Cerebellar nuclear complex (tissue), 1 donor: ENCODE data around the gene CHN1.

Source experiments
- DNase-seq, 2 experiments: peaks; one replicate each; lab custom pipeline; 2025; lab: John Stamatoyannopoulos, UW

The CHN1 gene

GRCh38 chr2:175010848-175011254 is 5.7 kb upstream of the CHN1 start:
- DNase-seq: no peak

- no peak for DNase-seq
Observed at GRCh38 chr2:175009917-175010621, 4.9 kb upstream of the CHN1 start.

GRCh38 chr2:175008801-175009495 is 3.8 kb upstream of the CHN1 start:
- no peak for DNase-seq

- DNase-seq: no peak
Observed at GRCh38 chr2:175008009-175008408, 2.8 kb upstream of the CHN1 start.

GRCh38 chr2:175007510-175007909 is 2.3 kb upstream of the CHN1 start:
- no peak for DNase-seq

- DNase-seq: no peak
Observed at GRCh38 chr2:175006281-175006680, 1.1 kb upstream of the CHN1 start.

- no peak for DNase-seq
Observed at GRCh38 chr2:175005733-175006264, 618 bp upstream of the CHN1 start.

- no peak for DNase-seq
Observed at GRCh38 chr2:175004730-175004979, 526 bp downstream of the CHN1 start.

GRCh38 chr2:175003875-175004729 is 1.1 kb downstream of the CHN1 start:
- DNase-seq: no peak

GRCh38 chr2:175002547-175003274 is 2.5 kb downstream of the CHN1 start:
- DNase-seq: no peak

- DNase-seq: no peak
Observed at GRCh38 chr2:175001566-175001965, 3.6 kb downstream of the CHN1 start.

- no peak for DNase-seq
Observed at GRCh38 chr2:174997110-174997509, 8.1 kb downstream of the CHN1 start.

- DNase-seq: no peak
Observed at GRCh38 chr2:174996622-174997021, 8.6 kb downstream of the CHN1 start.

GRCh38 chr2:174994381-174994780 is 10.8 kb downstream of the CHN1 start:
- no peak for DNase-seq

GRCh38 chr2:174992886-174993285 is 12.3 kb downstream of the CHN1 start:
- DNase-seq: no peak

- DNase-seq: no peak
Observed at GRCh38 chr2:174985614-174986013, 19.6 kb downstream of the CHN1 start.

GRCh38 chr2:174984561-174984960 is 20.6 kb downstream of the CHN1 start:
- no peak for DNase-seq

GRCh38 chr2:174981331-174981730 is 23.9 kb downstream of the CHN1 start:
- no peak for DNase-seq

- no peak for DNase-seq
Observed at GRCh38 chr2:174979996-174980395, 25.2 kb downstream of the CHN1 start.

GRCh38 chr2:174977364-174977763 is 27.8 kb downstream of the CHN1 start:
- no peak for DNase-seq

GRCh38 chr2:174974131-174974530 is 31.1 kb downstream of the CHN1 start:
- DNase-seq: no peak

GRCh38 chr2:174972924-174973323 is 32.3 kb downstream of the CHN1 start:
- DNase-seq: no peak
